HG03432 (cell line): ENCODE results near the gene EPYC.
"Not testable (repeated sequence)": the region's sequence is repeated elsewhere in the genome, so short reads cannot be mapped to it uniquely, and the experiment has no call there.

Experiments
- ATAC-seq: cut with Tn5 transposase; IDR thresholded peaks from one replicate; pipeline ENCODE4 v1.9.1; 2021; ENCODE audit warnings: mild to moderate bottlenecking, moderate library complexity; ENCODE audit not compliant: unreplicated experiment

Gene EPYC

GRCh38 chr12:90995010-90995409, 9.8 kb downstream of the EPYC start:
- ATAC-seq: no peak

DNA sequence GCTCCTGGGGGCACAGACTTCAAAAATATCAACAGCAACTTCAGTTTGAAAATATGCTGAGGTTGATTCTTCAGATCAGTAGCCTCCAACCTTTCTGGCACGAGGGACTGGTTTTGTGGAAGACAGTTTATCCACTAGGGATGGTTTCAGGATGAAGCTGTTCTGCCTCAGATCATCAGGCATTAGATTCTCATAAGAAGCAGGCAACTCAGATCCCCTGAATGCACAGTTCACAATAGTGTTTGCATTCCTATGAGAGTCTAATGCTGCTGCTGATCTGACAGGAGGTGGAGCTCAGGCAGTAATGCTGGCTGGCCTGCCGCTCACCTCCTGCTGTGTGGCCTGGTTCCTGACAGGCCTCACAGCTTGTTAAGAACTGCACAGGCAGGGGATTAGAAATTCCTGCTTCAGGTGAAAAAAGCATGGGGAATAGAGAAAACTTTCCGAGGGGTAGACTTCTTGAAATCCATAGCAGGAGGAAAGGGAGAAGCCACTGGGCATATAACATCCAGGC, 12.8 kb downstream of the EPYC start:
- ATAC-seq: no peak

DNA sequence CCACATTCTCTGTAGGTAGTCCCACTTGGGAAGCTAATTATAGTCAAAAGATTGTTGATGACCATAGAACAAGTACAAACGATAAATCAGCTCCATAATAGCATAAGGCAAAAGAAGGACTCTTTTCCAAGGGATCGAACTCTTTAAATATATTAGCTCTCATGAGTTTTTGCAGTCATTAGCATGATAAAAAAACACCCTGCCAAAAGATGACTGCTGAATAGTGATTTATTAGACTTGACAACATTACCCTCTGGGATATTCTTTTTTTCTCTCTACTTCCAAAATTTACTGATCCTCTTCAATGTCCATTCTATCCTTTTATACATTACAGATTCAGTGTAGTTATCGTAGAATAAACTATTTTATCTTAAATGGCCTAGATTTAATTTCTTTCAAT, 14.2 kb downstream of the EPYC start:
- ATAC-seq: no peak

- no peak for ATAC-seq
These were observed 15.1 kb downstream of the EPYC start for GRCh38 chr12:90989686-90990111.

DNA sequence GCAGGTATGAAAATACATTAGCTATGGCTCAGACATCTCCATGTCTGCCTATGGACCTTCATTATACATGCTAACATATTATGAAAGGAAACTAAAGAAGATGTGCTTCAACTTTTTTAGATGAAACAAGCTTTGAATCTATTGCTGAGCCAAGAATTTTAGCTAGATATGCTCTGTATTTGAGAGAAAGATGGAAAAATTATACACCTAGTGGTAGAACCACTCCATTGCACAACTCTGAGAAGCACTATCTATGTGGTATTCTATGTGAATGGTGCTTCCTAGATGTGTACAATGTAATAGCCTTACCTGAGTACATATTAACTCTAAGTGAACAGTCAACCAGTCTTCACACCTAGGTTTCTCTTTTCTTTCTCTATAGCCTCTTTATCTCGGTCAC, 17.3 kb downstream of the EPYC start:
- no peak for ATAC-seq

DNA sequence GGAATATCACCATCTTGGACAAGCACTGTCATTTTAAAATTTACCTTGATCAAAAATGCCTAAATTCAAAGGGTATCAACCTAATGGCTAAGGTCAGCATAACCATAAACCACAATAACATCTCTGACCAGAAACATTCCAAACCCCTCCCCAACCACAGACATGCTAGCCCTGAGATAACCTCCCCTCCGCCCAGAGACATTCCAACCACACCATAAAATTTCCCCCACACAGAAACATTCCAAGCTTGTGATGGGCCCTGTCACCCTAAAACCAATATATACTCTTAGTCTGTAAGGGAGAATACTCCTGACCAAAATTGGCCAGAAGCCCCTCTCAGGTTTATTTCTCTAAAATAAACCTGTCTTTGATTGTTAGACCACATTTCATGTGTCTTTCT, 17.7 kb downstream of the EPYC start:
- ATAC-seq: no peak

GRCh38 chr12:90985331-90985730, 19.4 kb downstream of the EPYC start:
- ATAC-seq: not testable (repeated sequence)

DNA sequence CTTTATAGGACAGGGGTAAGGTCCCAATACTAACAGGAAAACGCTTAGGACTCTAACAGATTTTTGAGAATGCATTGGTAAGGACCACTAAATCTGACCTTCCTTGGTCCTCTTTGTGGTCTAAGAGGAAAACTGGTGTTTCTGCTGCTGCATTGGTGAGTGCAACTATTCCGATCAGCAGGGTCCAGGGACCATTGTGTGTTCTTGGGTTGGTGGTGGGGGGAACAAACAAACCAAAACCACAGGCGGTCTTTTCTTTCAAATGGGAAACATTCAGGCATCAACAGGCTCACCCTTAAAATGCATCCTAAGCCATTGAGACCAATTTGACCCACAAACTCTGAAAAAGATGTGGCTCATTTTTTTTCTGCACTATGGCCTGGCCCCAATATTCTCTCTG, 20.7 kb downstream of the EPYC start:
- ATAC-seq: no peak

- ATAC-seq: no peak
These were observed 22.6 kb downstream of the EPYC start for GRCh38 chr12:90982170-90982569.

- no peak for ATAC-seq
These were observed 24.8 kb downstream of the EPYC start for GRCh38 chr12:90979951-90980350.

GRCh38 chr12:90979019-90979418, 25.8 kb downstream of the EPYC start:
- ATAC-seq: no peak

GRCh38 chr12:90978117-90978770, 26.5 kb downstream of the EPYC start:
- ATAC-seq: peak; percentile 90

DNA sequence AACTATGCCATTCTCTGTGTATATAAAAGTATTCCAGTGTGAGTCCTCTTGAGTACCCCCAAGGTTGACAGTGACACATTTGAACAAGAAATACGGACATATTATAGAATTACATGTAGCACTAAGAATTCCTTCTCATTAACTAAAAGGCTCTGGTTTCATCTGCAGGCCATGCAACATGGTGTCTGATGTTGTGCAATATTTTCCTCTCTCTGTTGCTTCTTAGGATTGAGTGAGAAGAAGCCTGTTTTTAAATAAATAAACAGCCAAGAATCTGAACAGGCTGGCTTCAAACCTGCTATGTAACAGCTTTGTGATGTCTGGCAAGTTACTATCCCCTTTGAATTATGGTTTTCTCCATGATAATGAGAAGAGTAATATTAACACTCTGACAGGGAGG, 27.5 kb downstream of the EPYC start:
- no peak for ATAC-seq

GRCh38 chr12:90974286-90974685, 30.5 kb downstream of the EPYC start:
- no peak for ATAC-seq

GRCh38 chr12:90972226-90972625, 32.5 kb downstream of the EPYC start:
- ATAC-seq: no peak

GRCh38 chr12:90970911-90971310, 33.9 kb downstream of the EPYC start:
- no peak for ATAC-seq

- ATAC-seq: no peak
These were observed 34.3 kb downstream of the EPYC start for GRCh38 chr12:90970471-90970870.

DNA sequence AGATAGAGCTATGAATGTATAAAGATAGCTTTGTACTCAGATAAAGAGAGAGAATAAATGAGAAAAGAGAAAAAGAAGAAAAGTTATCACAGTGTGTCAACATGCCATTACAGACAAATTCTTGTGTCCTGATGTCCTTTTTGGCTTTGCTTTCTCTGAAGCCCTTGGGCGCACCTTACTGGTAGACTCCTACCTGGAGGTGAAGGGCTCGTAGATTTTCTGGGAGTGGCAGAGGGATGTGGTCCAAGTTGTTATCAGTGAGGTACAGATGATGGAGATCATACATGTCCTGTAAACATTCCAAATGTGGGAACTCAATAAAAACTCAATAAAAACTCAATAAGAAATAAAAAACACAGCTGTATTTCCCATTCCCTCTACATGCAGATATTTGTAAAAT, 34.9 kb downstream of the EPYC start:
- no peak for ATAC-seq

DNA sequence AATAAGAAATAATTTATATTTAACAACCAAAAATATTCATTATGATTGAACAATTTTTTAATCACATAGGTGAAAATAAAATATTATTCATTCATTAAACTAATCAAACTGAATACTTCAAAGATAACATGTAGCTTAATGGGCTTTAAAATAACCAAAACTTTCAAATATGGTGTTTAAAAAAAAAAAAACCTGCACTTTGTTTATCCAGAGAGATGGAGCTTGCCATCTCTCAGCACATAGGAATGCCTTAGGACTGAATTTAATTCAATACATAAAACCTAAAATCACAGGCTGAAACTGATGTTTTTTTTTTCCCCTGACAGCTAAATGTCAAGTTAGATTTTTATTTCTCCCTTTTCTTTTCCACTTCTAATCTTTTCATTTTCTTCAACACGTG, 35.4 kb downstream of the EPYC start:
- no peak for ATAC-seq

- peak; percentile 72 for ATAC-seq
These were observed 39.6 kb downstream of the EPYC start for GRCh38 chr12:90965204-90965603.

DNA sequence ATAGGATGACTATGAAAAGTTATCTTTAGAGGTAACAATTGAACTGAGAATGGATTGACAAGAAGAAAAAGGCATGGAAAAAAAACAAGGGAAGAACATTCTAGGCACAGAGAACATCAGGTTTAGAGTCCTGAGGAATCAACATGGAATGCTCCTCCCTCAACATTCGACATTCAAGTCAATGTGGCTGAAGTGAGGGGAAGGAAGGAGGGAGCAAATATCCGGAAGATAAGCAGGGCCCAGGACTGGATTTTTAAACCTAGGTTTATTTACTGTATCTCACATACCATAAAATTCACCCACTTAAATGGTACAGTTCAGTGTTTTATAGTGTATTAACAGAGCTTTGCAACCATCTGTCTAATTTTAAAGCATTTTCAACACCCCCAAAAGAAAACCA, 40.2 kb downstream of the EPYC start:
- no peak for ATAC-seq

- ATAC-seq: no peak
These were observed 40.8 kb downstream of the EPYC start for GRCh38 chr12:90963946-90964345.

- ATAC-seq: no peak
These were observed 43.6 kb downstream of the EPYC start for GRCh38 chr12:90961154-90961553.
